Tibial nerve (tissue), 4 donors: ENCODE results near the gene ARAF. TPM values are rescaled to one million over a fixed set of nuclear protein-coding genes. Genes with fewer than 3 reads are reported as not detected.

Source experiments
- DNase-seq, 2 donors: peaks; one replicate each; pipeline ENCODE4 v3.0.0-alpha.2; 2019; ENCODE audit warnings: low spot score in 2 of 2
- H3K27ac ChIP-seq, 4 donors: fragments of 200-600 bp; sonication (generic) in 3 of 4; one replicate each; pipeline ENCODE4 v1.5.1; 2017 to 2019; ENCODE audit warnings: mild to moderate bottlenecking in 1 of 4
- H3K27me3 ChIP-seq, 2 donors: fragments of 200-600 bp; sonication (generic) in 1 of 2; one replicate each; pipeline versions ENCODE4 v1.5.1 to v1.6.0; 2017 to 2019
- H3K36me3 ChIP-seq, 3 donors: fragments of 200-600 bp; sonication (generic); one replicate each; pipeline ENCODE4 v1.5.1; 2018 to 2019
- H3K4me1 ChIP-seq, 4 donors: fragments of 200-600 bp; sonication (generic) in 3 of 4; one replicate each; pipeline ENCODE4 v1.5.1; 2017 to 2019
- H3K4me3 ChIP-seq, 4 donors: fragments of 200-600 bp; sonication (generic) in 3 of 4; one replicate each; pipeline ENCODE4 v1.5.1; 2017 to 2019; ENCODE audit warnings: mild to moderate bottlenecking in 1 of 4, moderate library complexity in 1 of 4
- H3K9me3 ChIP-seq, 4 donors: fragments of 200-600 bp; sonication (generic) in 3 of 4; one replicate each; pipeline ENCODE4 v1.5.1; 2017 to 2019
- EP300 ChIP-seq, 2 donors: sonication (generic); formaldehyde crosslinking; IDR thresholded peaks; one replicate each; pipeline ENCODE4 v1.6.1; 2017; ENCODE audit warnings: antibody characterized with exemption in 2 of 2, mild to moderate bottlenecking in 1 of 2
- POLR2A ChIP-seq, 2 donors: fragments of 450-650 bp; IDR thresholded peaks; one replicate each; pipeline ENCODE4 v1.6.1; 2017; ENCODE audit warnings: antibody characterized with exemption in 2 of 2, mild to moderate bottlenecking in 2 of 2, moderate library complexity in 2 of 2
- WGBS, 2 donors: methylation state at CpG; one replicate each; pipeline ENCODE4 v1.1.5; 2018; 5-methylcytosine and 5-hydroxymethylcytosine counted together
- total RNA-seq, 4 donors: library from RNA; depleted of rRNA; stranded (reverse); fragments of >200 nt; gene quantifications; one replicate each; pipeline ENCODE4 v1.1.0, GENCODE V29; 2016
- TF ChIP-seq, protein P1 (sequence below), 5 experiments: fragments of 200-600 bp in 3 of 5; fragments of 450-650 bp in 2 of 5; sonication (generic) in 3 of 5; IDR thresholded peaks; one replicate each; pipeline ENCODE4 v1.5.1; 2016 to 2019; ENCODE audit warnings: antibody characterized with exemption in 5 of 5, mild to moderate bottlenecking in 3 of 5, moderate library complexity in 2 of 5

The ARAF gene
- total RNA-seq, 4 donors from 2014 or later: 34.1 to 61.2 (median 40.8) TPM

DNA sequence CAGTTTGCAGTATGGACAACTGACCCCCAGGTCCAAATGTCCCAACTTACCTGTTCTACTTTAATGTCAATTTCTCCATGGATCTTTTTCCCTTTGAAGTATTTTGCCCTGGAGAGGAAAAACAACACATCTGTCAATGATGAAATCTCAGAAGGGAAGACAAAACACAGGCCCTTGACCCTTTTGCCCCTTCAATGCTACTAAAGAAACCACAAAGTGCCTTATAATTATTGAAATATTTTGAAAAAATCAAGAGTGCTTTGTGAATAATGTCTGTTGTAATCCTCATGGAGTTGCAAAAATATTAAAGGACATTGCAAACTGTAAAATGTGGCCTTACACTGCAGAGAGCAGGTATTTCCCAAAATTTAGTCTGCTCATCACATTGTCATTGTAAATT, 46.1 kb downstream of the ARAF start:
- H3K4me3 ChIP-seq: no peak overlapping the region
- no peaks in the 10 kb centered on the region for H3K4me1 ChIP-seq
- H3K27ac ChIP-seq: no peak overlapping the region
- no peaks in the 10 kb centered on the region for H3K9me3 ChIP-seq
- TF ChIP-seq EP300 (IDR thresholded peaks at IDR 0.05) (no peak), POLR2A (IDR thresholded peaks at IDR 0.05) (no peak)
- TF ChIP-seq, protein P1, sequence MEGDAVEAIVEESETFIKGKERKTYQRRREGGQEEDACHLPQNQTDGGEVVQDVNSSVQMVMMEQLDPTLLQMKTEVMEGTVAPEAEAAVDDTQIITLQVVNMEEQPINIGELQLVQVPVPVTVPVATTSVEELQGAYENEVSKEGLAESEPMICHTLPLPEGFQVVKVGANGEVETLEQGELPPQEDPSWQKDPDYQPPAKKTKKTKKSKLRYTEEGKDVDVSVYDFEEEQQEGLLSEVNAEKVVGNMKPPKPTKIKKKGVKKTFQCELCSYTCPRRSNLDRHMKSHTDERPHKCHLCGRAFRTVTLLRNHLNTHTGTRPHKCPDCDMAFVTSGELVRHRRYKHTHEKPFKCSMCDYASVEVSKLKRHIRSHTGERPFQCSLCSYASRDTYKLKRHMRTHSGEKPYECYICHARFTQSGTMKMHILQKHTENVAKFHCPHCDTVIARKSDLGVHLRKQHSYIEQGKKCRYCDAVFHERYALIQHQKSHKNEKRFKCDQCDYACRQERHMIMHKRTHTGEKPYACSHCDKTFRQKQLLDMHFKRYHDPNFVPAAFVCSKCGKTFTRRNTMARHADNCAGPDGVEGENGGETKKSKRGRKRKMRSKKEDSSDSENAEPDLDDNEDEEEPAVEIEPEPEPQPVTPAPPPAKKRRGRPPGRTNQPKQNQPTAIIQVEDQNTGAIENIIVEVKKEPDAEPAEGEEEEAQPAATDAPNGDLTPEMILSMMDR (IDR thresholded peaks at IDR 0.05): no peak
- no peaks in the 10 kb centered on the region for H3K36me3 ChIP-seq
- no peak for DNase-seq
- no peaks in the 10 kb centered on the region for H3K27me3 ChIP-seq

DNA sequence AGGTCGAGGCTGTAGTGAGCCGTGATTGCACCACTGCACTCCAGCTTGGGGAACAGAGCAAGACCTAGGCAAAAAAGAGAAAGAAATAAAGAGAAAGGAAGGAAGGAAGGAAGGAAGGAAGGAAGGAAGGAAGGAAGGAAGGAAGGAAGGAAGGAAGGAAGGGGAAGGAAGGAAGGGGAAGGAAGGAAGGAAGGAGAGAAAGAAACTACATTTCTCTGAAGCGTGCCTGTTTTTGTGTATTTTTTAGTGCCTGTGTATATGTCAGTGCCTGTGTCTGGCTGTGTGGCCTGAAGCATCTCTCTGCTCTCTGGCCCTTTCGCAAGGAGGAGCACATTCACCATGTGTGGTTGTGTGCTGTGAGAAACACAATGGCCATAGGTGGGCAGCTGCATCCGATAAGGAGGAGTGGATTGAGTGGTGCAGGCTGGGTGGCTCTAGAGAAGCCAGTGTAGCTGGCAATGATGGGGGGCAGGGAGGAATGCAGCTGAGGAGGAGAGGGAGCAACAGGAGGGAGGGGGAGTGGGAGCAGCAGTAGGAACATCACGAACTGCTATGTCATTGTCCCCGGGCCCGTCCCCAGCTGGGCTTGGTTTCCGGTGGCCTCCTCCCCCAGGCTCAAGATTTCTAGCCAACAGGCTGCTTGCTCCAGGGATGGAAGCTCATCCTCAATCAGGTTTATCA, 47.3 kb downstream of the ARAF start:
- Histone ChIP-seq H3K4me3 (no peak overlapping the region), H3K9me3 (no peaks in the 10 kb centered on the region), H3K36me3 (no peaks in the 10 kb centered on the region), H3K27ac (no peak overlapping the region), H3K4me1 (no peaks in the 10 kb centered on the region), H3K27me3 (no peaks in the 10 kb centered on the region)
- TF ChIP-seq EP300 (IDR thresholded peaks at IDR 0.05): no peak
- no peak for TF ChIP-seq POLR2A (IDR thresholded peaks at IDR 0.05)
- TF ChIP-seq, protein P1 (IDR thresholded peaks at IDR 0.05): no peak
- WGBS, 2 donors: 45 to 68% methylated on average over 9 of the region's 9 CpGs
- DNase-seq: no peak

DNA sequence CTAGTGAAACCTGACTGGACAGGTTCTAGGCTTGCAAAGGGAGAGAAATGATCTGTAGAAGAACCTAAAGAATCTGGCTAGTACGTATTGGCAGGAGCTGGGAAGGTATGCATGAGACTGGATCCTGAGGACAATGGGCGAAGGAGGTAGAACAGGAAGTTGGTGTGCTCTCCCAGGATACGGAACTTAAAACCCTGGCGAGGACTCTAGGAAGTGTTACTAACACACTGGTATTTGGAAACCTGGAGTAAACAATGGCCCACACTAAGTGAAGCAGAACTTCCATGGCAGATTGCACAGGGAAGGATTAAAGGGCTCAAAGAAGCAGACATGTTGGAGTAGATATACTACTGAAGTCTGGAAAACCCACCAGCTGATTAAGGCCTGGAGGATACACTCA, 49.5 kb downstream of the ARAF start:
- Histone ChIP-seq H3K27ac (no peak overlapping the region), H3K4me1 (no peaks in the 10 kb centered on the region), H3K4me3 (no peak overlapping the region), H3K9me3 (no peaks in the 10 kb centered on the region), H3K27me3 (no peaks in the 10 kb centered on the region), H3K36me3 (no peaks in the 10 kb centered on the region)
- WGBS, 2 donors: 78 to 89% methylated on average over 3 to 4 of the region's 4 CpGs
- TF ChIP-seq, protein P1 (IDR thresholded peaks at IDR 0.05): no peak
- no peak for TF ChIP-seq POLR2A (IDR thresholded peaks at IDR 0.05)
- no peak for TF ChIP-seq EP300 (IDR thresholded peaks at IDR 0.05)
- DNase-seq: no peak

DNA sequence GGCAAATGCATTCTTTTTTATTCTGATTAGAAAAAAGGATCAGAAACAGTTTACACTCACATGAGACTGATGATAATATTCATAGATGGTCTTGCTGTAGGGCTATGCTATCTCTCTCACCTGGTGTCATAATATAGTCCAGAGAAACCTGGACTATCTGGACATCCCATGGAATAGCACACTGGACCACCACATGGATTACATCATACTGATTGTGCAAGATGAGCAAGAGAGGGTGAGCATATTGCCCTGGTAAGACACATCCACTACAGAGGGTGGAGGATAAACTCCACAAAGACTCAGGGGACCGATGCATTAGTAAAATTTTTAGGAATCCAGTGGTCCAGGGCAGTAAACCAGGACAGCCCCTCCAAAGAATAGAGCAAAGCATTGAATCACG, 50.5 kb downstream of the ARAF start:
- Histone ChIP-seq H3K27me3 (no peaks in the 10 kb centered on the region), H3K4me3 (no peak overlapping the region), H3K9me3 (no peaks in the 10 kb centered on the region), H3K36me3 (no peaks in the 10 kb centered on the region), H3K4me1 (no peaks in the 10 kb centered on the region), H3K27ac (no peak overlapping the region)
- DNase-seq: no peak
- WGBS, 2 donors: 67 to 83% methylated on average over 1 to 2 of the region's 2 CpGs
- TF ChIP-seq POLR2A (IDR thresholded peaks at IDR 0.05) (no peak), EP300 (IDR thresholded peaks at IDR 0.05) (no peak)
- TF ChIP-seq, protein P1 (IDR thresholded peaks at IDR 0.05): no peak

DNA sequence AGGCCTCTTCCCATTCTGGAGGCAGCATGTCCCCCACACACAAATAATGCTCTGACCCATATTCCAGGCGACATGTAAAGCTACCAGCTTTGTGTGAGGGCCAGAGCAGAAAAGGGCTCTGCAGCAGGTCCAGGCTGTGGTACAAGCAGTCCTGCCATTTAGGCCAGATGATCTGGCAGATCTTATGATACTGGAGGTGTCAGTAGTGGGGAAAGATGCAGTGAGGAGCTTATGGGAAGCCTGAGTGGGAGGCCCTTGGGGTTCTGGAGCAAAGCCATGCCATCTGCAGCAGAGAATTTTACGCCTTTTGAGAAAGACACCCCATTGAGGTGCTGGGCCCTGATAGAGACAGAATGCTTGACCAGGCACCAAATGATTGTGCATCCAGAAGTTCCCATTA, 50.9 kb downstream of the ARAF start:
- DNase-seq: no peak
- Histone ChIP-seq H3K27ac (no peak overlapping the region), H3K36me3 (no peaks in the 10 kb centered on the region), H3K4me1 (no peaks in the 10 kb centered on the region), H3K9me3 (no peaks in the 10 kb centered on the region), H3K27me3 (no peaks in the 10 kb centered on the region), H3K4me3 (no peak overlapping the region)
- TF ChIP-seq EP300 (IDR thresholded peaks at IDR 0.05) (no peak), POLR2A (IDR thresholded peaks at IDR 0.05) (no peak)
- TF ChIP-seq, protein P1 (IDR thresholded peaks at IDR 0.05): no peak
- 85 to 100% methylated on average over 1 to 2 of the region's 2 CpGs for WGBS, 2 donors
